Body of pancreas (tissue), 4 donors: Measurements from ENCODE around the gene PPIC. TPM values are rescaled to one million over a fixed set of nuclear protein-coding genes. Genes with fewer than 3 reads are reported as not detected.

Experiments used
- ATAC-seq: fragments of 150-250 bp; one replicate; pipeline ENCODE4 v1.9.1; 2016
- DNase-seq, 4 donors: peaks; one replicate each; pipeline ENCODE4 v3.0.0-alpha.2; 2019
- H3K27ac ChIP-seq, 4 donors: fragments of 200-600 bp; sonication (generic); 1 replicate in 3 of 4; 2 replicates in 1 of 4; pipeline versions ENCODE4 v1.5.1 to v1.6.1; 2016 to 2019; ENCODE audit warnings: mild to moderate bottlenecking in 1 of 4, mixed read lengths in 1 of 4, moderate library complexity in 1 of 4
- H3K27me3 ChIP-seq, 2 donors: fragments of 200-600 bp; sonication (generic); one replicate each; pipeline ENCODE4 v1.6.0; 2016; ENCODE audit warnings: mild to moderate bottlenecking in 1 of 2
- H3K36me3 ChIP-seq, 2 donors: fragments of 200-600 bp; sonication (generic); replicated peaks in 1 of 2; 2 replicates each; pipeline ENCODE4 v1.5.1; 2016; ENCODE audit warnings: low read depth in 2 of 2; ENCODE audit not compliant: insufficient read depth in 1 of 2
- H3K4me1 ChIP-seq: fragments of 200-600 bp; sonication (generic); one replicate; pipeline ENCODE4 v1.6.0; 2016
- H3K4me3 ChIP-seq, 2 donors: fragments of 200-600 bp; sonication (generic); 1 replicate in 1 of 2; 2 replicates in 1 of 2; pipeline ENCODE4 v1.5.1; 2016 to 2019
- H3K9me3 ChIP-seq, 3 donors: fragments of 200-600 bp; sonication (generic); 1 replicate in 2 of 3; 2 replicates in 1 of 3; pipeline ENCODE4 v1.5.1; 2016
- POLR2A ChIP-seq, 3 donors: fragments of 450-650 bp; IDR thresholded peaks; one replicate each; pipeline ENCODE4 v1.6.1; 2016; ENCODE audit warnings: antibody characterized with exemption in 3 of 3, mild to moderate bottlenecking in 2 of 3
- WGBS, 2 donors: methylation state at CpG; one replicate each; pipeline ENCODE4 v1.1.5; 2017; 5-methylcytosine and 5-hydroxymethylcytosine counted together
- intact Hi-C: fragments of 100-400 bp; cut with DNase I; formaldehyde crosslinking; loops from one replicate; pipeline ENCODE4 v1.15.1; 2023
- total RNA-seq, 2 donors: library from RNA; depleted of rRNA; stranded (reverse); fragments of >200 nt; gene quantifications; one replicate each; pipeline ENCODE4 v1.1.0, GENCODE V29; 2016
- TF ChIP-seq, protein P1 (sequence below), 7 experiments: fragments of 450-650 bp in 4 of 7; fragments of 200-600 bp in 3 of 7; sonication (generic) in 3 of 7; IDR thresholded peaks; one replicate each; pipeline ENCODE4 v1.5.1; 2016 to 2019; ENCODE audit warnings: antibody characterized with exemption in 7 of 7

The PPIC gene
- total RNA-seq, 2 donors from 2014 or later = 9.6 to 31.0 TPM

DNA sequence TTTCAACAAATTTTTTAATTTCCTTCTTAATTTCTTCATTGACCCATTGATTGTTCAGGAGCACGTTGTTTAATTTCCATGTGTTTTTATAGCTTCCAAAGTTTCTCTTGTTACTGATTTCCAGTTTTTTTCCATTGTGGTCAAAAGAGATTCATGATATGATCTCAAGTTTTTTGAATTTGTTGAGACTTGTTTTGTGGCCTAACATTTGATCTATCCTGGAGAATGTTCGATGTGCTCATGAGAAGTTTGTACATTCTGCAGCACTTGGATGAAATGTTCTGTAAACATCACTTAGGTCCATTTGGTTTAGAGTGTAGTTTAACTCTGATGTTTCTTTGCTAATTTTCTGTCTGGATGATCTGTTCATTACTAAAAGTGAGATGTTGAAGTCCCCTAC is 14.7 kb upstream of the PPIC start:
- Histone ChIP-seq H3K4me1 (no peaks in the 10 kb centered on the region), H3K9me3 (peaks cover 0 to 5% (median 0%) of the 10 kb centered on the region in 3 donors), H3K27me3 (no peaks in the 10 kb centered on the region), H3K27ac (no peak overlapping the region), H3K36me3 (no peaks in the 10 kb centered on the region), H3K4me3 (no peak overlapping the region)
- intact Hi-C loops = no loop called here
- TF ChIP-seq POLR2A (IDR thresholded peaks at IDR 0.05) = no peak
- TF ChIP-seq, protein P1, sequence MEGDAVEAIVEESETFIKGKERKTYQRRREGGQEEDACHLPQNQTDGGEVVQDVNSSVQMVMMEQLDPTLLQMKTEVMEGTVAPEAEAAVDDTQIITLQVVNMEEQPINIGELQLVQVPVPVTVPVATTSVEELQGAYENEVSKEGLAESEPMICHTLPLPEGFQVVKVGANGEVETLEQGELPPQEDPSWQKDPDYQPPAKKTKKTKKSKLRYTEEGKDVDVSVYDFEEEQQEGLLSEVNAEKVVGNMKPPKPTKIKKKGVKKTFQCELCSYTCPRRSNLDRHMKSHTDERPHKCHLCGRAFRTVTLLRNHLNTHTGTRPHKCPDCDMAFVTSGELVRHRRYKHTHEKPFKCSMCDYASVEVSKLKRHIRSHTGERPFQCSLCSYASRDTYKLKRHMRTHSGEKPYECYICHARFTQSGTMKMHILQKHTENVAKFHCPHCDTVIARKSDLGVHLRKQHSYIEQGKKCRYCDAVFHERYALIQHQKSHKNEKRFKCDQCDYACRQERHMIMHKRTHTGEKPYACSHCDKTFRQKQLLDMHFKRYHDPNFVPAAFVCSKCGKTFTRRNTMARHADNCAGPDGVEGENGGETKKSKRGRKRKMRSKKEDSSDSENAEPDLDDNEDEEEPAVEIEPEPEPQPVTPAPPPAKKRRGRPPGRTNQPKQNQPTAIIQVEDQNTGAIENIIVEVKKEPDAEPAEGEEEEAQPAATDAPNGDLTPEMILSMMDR (IDR thresholded peaks at IDR 0.05) = no peak
- DNase-seq (no peak), ATAC-seq (no peak)
- WGBS, 2 donors = 85 to 95% methylated on average over 2 of the region's 2 CpGs

DNA sequence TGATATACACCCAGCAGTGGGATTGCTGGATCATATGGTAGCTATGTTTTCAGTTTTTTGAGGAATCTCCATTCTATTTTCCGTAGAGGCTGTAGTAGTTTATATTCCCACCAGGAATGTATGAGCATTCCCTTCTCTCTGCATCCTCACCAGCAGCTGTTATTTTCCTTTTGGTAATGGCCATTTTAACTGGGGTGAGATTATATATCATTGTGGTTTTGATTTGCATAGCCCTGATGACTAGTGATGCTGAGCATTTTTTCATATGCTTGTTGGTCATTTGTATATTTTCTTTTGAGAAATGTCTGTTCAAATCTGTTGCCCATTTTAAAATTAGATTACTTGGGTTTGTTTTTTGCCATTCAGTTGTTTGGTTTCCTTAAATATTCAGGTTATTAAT is 11.2 kb upstream of the PPIC start:
- DNase-seq (no peak), ATAC-seq (no peak)
- Histone ChIP-seq H3K4me1 (peaks cover 8% of the 10 kb centered on the region), H3K27ac (no peak overlapping the region), H3K36me3 (no peaks in the 10 kb centered on the region), H3K4me3 (no peak overlapping the region), H3K27me3 (no peaks in the 10 kb centered on the region), H3K9me3 (peaks cover 0 to 5% (median 0%) of the 10 kb centered on the region in 3 donors)
- 43 to 73% methylated on average over 1 of the region's 1 CpG for WGBS, 2 donors
- intact Hi-C loops = no loop called here
- TF ChIP-seq, protein P1 (IDR thresholded peaks at IDR 0.05) = no peak
- TF ChIP-seq POLR2A (IDR thresholded peaks at IDR 0.05) = no peak

DNA sequence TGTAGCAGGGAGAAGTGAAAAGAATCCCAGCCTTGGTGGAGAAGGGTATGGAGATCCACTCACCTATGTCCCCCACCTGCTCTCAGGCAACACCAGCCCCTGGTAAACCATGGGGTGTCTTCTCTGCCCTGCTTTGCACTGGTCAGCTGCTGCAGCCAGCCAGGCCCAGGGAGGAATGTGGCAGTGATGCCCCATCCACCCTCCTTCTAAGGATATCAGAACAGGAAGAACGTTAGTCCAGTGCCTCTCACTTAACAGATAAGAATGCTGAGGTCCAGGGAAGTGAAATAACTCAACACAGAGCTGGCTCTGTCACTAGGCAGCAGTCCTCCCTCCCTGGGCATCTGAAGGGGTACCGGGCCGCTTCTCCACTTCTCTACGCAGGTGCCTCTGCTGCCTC is 9.7 kb upstream of the PPIC start:
- H3K9me3 ChIP-seq = no peaks in the 10 kb centered on the region
- H3K27ac ChIP-seq = no peak overlapping the region
- no peaks in the 10 kb centered on the region for H3K27me3 ChIP-seq
- WGBS, 2 donors = 84 to 85% methylated on average over 4 of the region's 4 CpGs
- TF ChIP-seq POLR2A (IDR thresholded peaks at IDR 0.05) = no peak
- TF ChIP-seq, protein P1 (IDR thresholded peaks at IDR 0.05) = no peak
- intact Hi-C loops = no loop called here
- ATAC-seq = no peak
- no peak for DNase-seq
- H3K36me3 ChIP-seq = no peaks in the 10 kb centered on the region
- peaks cover 8% of the 10 kb centered on the region for H3K4me1 ChIP-seq
- H3K4me3 ChIP-seq = no peak overlapping the region

DNA sequence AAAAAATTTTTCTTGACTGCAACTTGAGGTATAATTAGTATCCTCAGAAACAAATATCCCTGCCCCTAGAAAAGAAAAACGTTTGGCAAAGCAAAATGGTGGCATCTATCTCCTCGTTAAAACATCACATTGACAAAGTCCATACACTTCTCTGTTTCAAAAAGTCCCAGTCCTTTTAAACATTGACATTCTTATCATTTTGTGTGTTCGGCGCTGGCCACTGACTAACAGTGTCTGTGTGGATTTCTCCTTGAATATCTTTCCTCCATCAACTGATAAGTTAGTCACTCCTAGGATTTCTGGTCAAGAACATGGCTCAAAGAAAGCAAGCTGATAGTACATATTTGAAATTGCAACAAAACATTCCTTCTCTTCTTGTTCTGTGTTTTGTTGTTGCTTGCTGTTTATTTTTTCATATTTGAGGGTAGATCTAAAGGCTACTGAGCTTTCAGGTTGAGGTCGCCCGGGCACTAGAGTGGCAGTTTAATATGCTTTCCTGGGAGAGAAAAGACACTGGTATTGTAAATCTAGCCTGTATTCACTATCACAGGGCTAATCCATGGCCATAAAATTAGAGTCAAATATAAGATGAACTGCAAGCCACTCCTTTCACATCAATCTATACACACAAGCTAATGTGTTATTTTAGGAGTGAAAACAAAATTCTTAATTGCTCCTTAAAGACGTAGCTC is 8.5 kb upstream of the PPIC start:
- DNase-seq (no peak), ATAC-seq (no peak)
- H3K9me3 ChIP-seq = no peaks in the 10 kb centered on the region
- H3K27me3 ChIP-seq = no peaks in the 10 kb centered on the region
- no peak overlapping the region for H3K4me3 ChIP-seq
- intact Hi-C loops = no loop called here
- H3K36me3 ChIP-seq = no peaks in the 10 kb centered on the region
- H3K27ac ChIP-seq = no peak overlapping the region
- TF ChIP-seq, protein P1 (IDR thresholded peaks at IDR 0.05) = no peak
- TF ChIP-seq POLR2A (IDR thresholded peaks at IDR 0.05) = no peak
- WGBS, 2 donors = 74 to 78% methylated on average over 7 of the region's 7 CpGs
- peaks cover 8% of the 10 kb centered on the region for H3K4me1 ChIP-seq

DNA sequence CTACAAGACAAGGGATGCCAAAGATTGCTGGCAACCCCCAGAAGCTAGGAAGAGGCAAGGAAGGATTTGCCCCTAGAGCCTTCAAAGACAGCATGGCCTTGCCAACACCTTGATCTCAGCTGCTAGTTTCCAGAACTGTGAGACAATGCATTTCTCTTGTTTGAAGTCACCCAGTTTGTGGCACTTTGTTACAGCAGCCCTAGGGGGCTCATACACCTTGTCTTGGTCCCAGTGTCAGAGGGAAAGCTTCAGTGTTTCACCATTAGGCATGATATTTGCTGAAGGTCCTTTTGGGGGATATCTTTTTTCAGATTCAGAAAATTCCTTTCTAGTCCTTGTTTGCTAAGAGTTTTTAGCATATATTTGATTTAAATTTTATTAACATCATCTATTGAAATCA is 3.1 kb upstream of the PPIC start:
- intact Hi-C loops = no loop called here
- TF ChIP-seq, protein P1 (IDR thresholded peaks at IDR 0.05) = no peak
- no peak for TF ChIP-seq POLR2A (IDR thresholded peaks at IDR 0.05)

More for the DNA sequence above, 3.1 kb upstream of the PPIC start:
- no peak overlapping the region for H3K4me3 ChIP-seq
- H3K27ac ChIP-seq = no peak overlapping the region
- DNase-seq (no peak), ATAC-seq (no peak)
- H3K4me1 ChIP-seq = peaks cover 31% of the 10 kb centered on the region
- H3K36me3 ChIP-seq = no peaks in the 10 kb centered on the region
- no peaks in the 10 kb centered on the region for H3K9me3 ChIP-seq
- H3K27me3 ChIP-seq = no peaks in the 10 kb centered on the region
